BLaER1 (cell line): ENCODE measurements around the gene COL20A1.
A peak's percentile ranks its signal among the peaks of the same experiment; 100 is the strongest.

Experiments used
- H3K27ac ChIP-seq: shearing (Covaris generic); formaldehyde crosslinking; 2 replicates; pipeline ENCODE4 v1.8.1; 2022
- H3K27me3 ChIP-seq: shearing (Covaris generic); formaldehyde crosslinking; 2 replicates; pipeline ENCODE4 v1.8.1; 2022
- H3K36me3 ChIP-seq: shearing (Covaris generic); formaldehyde crosslinking; 2 replicates; pipeline ENCODE4 v1.8.1; 2022
- H3K4me1 ChIP-seq: shearing (Covaris generic); formaldehyde crosslinking; 2 replicates; pipeline ENCODE4 v1.8.1; 2022
- H3K4me2 ChIP-seq: shearing (Covaris generic); formaldehyde crosslinking; 2 replicates; pipeline ENCODE4 v1.8.1; 2022
- H3K4me3 ChIP-seq: shearing (Covaris generic); formaldehyde crosslinking; 2 replicates; pipeline ENCODE4 v1.8.1; 2022
- H3K9ac ChIP-seq: shearing (Covaris generic); formaldehyde crosslinking; 2 replicates; pipeline ENCODE4 v1.8.1; 2022
- H3K9me3 ChIP-seq: shearing (Covaris generic); formaldehyde crosslinking; 2 replicates; pipeline ENCODE4 v1.8.1; 2022
- H4K20me1 ChIP-seq: shearing (Covaris generic); formaldehyde crosslinking; 2 replicates; pipeline ENCODE4 v1.8.1; 2022
- Cebpa-rat ChIP-seq: shearing (Covaris generic); IDR thresholded peaks from 2 replicates; pipeline ENCODE4 v1.8.1; 2022

COL20A1 gene

GRCh38 chr20:63287697-63288580 is 5.0 kb upstream of the COL20A1 start:
- peaks cover 59% of the 10 kb centered on the region for H3K36me3 ChIP-seq
- H3K9me3 ChIP-seq = no peaks in the 10 kb centered on the region
- peak overlapping the region; percentile 57 for H3K4me2 ChIP-seq
- H3K27me3 ChIP-seq = no peaks in the 10 kb centered on the region
- peaks cover 57% of the 10 kb centered on the region for H4K20me1 ChIP-seq
- no peak overlapping the region for H3K9ac ChIP-seq
- H3K27ac ChIP-seq = 0 out of 2 replicates have a peak overlapping the region, but pooled peaks have one; percentile 58
- H3K4me1 ChIP-seq = peaks cover 100% of the 10 kb centered on the region
- TF ChIP-seq Cebpa-rat = no peak
- no peak overlapping the region for H3K4me3 ChIP-seq

- no peaks in the 10 kb centered on the region for H3K9me3 ChIP-seq
- TF ChIP-seq Cebpa-rat = no peak
- 0 out of 2 replicates have a peak overlapping the region, but pooled peaks have one; percentile 31 for H3K9ac ChIP-seq
- H3K4me2 ChIP-seq = peak overlapping the region; percentile 57
- H3K27ac ChIP-seq = no peak overlapping the region
- H3K27me3 ChIP-seq = no peaks in the 10 kb centered on the region
- H3K4me1 ChIP-seq = peaks cover 98% of the 10 kb centered on the region
- peaks cover 57% of the 10 kb centered on the region for H4K20me1 ChIP-seq
- H3K4me3 ChIP-seq = no peak overlapping the region
- H3K36me3 ChIP-seq = peaks cover 52% of the 10 kb centered on the region
Measured at GRCh38 chr20:63288581-63289251, 4.3 kb upstream of the COL20A1 start.

GRCh38 chr20:63289311-63290135 is 3.5 kb upstream of the COL20A1 start:
- no peak overlapping the region for H3K27ac ChIP-seq
- peaks cover 52% of the 10 kb centered on the region for H3K36me3 ChIP-seq
- 0 out of 2 replicates have a peak overlapping the region, but pooled peaks have one; percentile 31 for H3K9ac ChIP-seq
- no peak overlapping the region for H3K4me3 ChIP-seq
- H3K27me3 ChIP-seq = peaks cover 4% of the 10 kb centered on the region
- H3K4me1 ChIP-seq = peaks cover 90% of the 10 kb centered on the region
- H4K20me1 ChIP-seq = peaks cover 57% of the 10 kb centered on the region
- H3K9me3 ChIP-seq = no peaks in the 10 kb centered on the region
- no peak for TF ChIP-seq Cebpa-rat
- H3K4me2 ChIP-seq = peak overlapping the region; percentile 57; the same call in 1 of the 2 replicates

DNA sequence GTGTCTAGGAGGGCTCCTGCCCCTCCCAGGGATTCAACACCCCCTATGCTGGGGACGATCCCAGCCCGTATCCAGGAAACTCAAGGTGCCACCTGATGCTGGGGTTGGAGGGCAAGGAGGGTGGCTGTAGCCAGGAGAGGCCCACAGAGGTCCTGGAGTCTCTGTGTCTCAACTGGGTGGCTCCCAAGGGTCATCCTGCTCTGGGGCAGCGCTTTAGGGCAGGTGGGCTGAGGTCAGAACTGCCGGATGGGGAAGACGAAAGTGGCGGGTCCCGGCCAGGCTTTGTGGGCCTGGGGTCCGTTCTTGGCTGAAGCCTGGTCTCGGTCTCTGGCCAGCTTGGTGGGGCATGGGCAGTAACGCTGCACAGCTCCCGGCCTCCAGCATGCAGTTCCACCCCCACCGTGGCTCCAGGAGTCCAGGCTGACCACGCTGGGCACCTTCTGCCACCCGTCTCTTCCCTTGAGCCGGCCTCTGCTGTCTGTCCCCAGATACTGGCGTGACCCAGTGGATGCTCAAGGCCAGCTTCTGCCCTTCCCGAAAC is 2.8 kb upstream of the COL20A1 start:
- H3K4me3 ChIP-seq = no peak overlapping the region
- no peak overlapping the region for H3K9ac ChIP-seq
- TF ChIP-seq Cebpa-rat = no peak
- H3K27ac ChIP-seq = peak overlapping the region; percentile 56
- H3K9me3 ChIP-seq = no peaks in the 10 kb centered on the region
- H3K4me1 ChIP-seq = peaks cover 89% of the 10 kb centered on the region
- H3K27me3 ChIP-seq = peaks cover 11% of the 10 kb centered on the region
- peak overlapping the region; percentile 47 for H3K4me2 ChIP-seq
- peaks cover 52% of the 10 kb centered on the region for H3K36me3 ChIP-seq
- peaks cover 62% of the 10 kb centered on the region for H4K20me1 ChIP-seq

DNA sequence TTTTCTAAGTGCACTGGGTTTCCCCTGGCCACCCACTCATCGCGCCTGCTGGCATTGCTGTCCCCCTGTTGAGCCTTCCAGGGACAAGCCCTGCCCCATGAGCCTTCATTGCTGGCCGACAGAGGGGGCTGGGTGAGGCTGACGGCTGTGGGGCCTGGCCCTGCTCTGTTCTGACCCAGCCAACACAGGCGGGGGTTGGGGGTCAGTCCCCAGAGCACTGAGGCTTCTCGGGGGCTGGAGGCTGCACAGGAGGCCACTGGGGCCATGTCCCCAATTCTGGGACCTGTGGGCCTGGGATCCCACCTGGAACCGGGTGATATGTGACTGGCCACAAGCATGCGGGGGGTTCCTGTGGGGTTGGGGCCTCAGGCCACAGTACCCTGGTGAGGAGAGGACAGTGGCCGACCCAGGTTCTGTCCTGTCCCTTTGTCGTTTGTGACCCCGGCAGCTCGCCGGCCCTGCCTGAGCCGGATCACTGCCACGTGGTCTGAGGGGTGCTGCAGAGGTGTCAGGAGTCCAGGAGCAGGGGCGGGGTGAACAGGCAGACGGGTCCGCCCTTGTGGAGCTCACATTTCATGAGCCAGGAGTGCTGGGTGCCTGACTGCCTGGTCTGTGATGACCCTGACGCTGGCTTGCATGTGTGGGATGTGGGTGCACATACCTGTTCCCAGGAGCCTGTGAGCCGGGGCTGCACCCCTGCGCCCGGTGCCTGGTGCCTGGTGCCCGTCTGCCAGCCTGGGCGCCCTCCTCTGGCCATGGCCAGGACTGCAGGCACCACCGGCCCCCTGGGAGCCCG is 2.1 kb upstream of the COL20A1 start:
- Histone ChIP-seq H3K4me1 (peaks cover 89% of the 10 kb centered on the region), H3K27ac (peak overlapping the region; percentile 56), H3K4me2 (peak overlapping the region; percentile 47), H3K9me3 (no peaks in the 10 kb centered on the region), H3K27me3 (peaks cover 18% of the 10 kb centered on the region), H3K36me3 (peaks cover 46% of the 10 kb centered on the region), H3K9ac (no peak overlapping the region), H4K20me1 (peaks cover 65% of the 10 kb centered on the region), H3K4me3 (no peak overlapping the region)
- TF ChIP-seq Cebpa-rat = no peak

GRCh38 chr20:63291811-63292210 is 1.2 kb upstream of the COL20A1 start:
- Histone ChIP-seq H3K27me3 (peaks cover 27% of the 10 kb centered on the region), H4K20me1 (peaks cover 62% of the 10 kb centered on the region), H3K9me3 (no peaks in the 10 kb centered on the region), H3K4me1 (peaks cover 89% of the 10 kb centered on the region), H3K36me3 (peaks cover 39% of the 10 kb centered on the region), H3K27ac (peak overlapping the region; percentile 46; the same call in 1 of the 2 replicates), H3K4me2 (peak overlapping the region; percentile 47), H3K4me3 (no peak overlapping the region), H3K9ac (no peak overlapping the region)
- no peak for TF ChIP-seq Cebpa-rat

- Histone ChIP-seq H3K4me3 (no peak overlapping the region), H3K27me3 (peaks cover 32% of the 10 kb centered on the region), H3K36me3 (peaks cover 34% of the 10 kb centered on the region), H3K4me2 (peak overlapping the region; percentile 47), H3K9ac (no peak overlapping the region), H3K27ac (peak overlapping the region; percentile 46; the same call in 1 of the 2 replicates), H3K9me3 (no peaks in the 10 kb centered on the region), H4K20me1 (peaks cover 62% of the 10 kb centered on the region), H3K4me1 (peaks cover 89% of the 10 kb centered on the region)
- no peak for TF ChIP-seq Cebpa-rat
Measured at GRCh38 chr20:63292292-63292701, 689 bp upstream of the COL20A1 start.

DNA sequence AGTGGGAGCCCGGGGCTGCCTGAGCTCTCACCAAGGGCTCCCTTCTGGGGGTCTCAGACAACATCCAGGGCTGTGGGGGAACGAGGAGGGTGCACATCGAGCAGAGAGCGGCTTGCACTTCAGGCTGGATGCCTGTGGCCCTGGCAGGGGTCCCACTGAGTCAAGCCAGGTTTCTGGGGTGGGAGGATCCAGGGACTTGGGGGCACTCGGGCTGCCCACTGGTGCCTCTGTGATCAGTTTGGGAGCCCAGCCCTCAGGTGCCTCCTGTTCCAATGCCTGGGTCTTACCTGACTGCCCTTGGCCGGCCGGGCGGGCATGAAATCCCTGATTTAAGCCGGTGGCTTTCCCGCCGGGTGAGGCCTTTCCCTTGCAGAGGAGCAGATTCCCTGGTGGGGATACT is 470 bp downstream of the COL20A1 start:
- TF ChIP-seq Cebpa-rat = no peak
- peaks cover 81% of the 10 kb centered on the region for H3K4me1 ChIP-seq
- peaks cover 23% of the 10 kb centered on the region for H3K36me3 ChIP-seq
- no peak overlapping the region for H3K4me3 ChIP-seq
- peak overlapping the region; percentile 18; the same call in 1 of the 2 replicates for H3K27ac ChIP-seq
- H3K27me3 ChIP-seq = peaks cover 34% of the 10 kb centered on the region
- peak overlapping the region; percentile 28 for H3K4me2 ChIP-seq
- H3K9ac ChIP-seq = no peak overlapping the region
- no peaks in the 10 kb centered on the region for H3K9me3 ChIP-seq
- peaks cover 53% of the 10 kb centered on the region for H4K20me1 ChIP-seq
